Lung (tissue), 12 donors: ENCODE results near the gene MYO18B. TPM values are rescaled to one million over a fixed set of nuclear protein-coding genes. Genes with fewer than 3 reads are reported as not detected.

Experiments used
- ATAC-seq: fragments of 200-7000 bp; cut with Tn5 transposase; one replicate; pipeline ENCODE4 v1.9.1; 2020; ENCODE audit warnings: moderate number of reproducible peaks; ENCODE audit not compliant: insufficient read depth, low FRiP score
- DNase-seq, 3 donors: peaks; one replicate each; pipeline ENCODE4 v3.0.0-alpha.2; 2013 to 2017
- H3K27ac ChIP-seq, 2 donors: one replicate each; pipeline ENCODE4 v1.5.1; 2013; ENCODE audit warnings: mild to moderate bottlenecking in 2 of 2, moderate library complexity in 2 of 2, control low read depth in 1 of 2, inconsistent platforms in 1 of 2, low read depth in 1 of 2, low read length in 1 of 2
- H3K27me3 ChIP-seq, 3 donors: one replicate each; pipeline ENCODE4 v1.5.1; 2013; ENCODE audit warnings: low read length in 2 of 3; ENCODE audit not compliant: control insufficient read depth in 3 of 3, insufficient read depth in 3 of 3
- H3K36me3 ChIP-seq, 4 donors: one replicate each; pipeline ENCODE4 v1.5.1; 2013; ENCODE audit warnings: low read length in 4 of 4, mild to moderate bottlenecking in 1 of 4, moderate library complexity in 1 of 4; ENCODE audit not compliant: control insufficient read depth in 4 of 4, insufficient read depth in 4 of 4
- H3K4me1 ChIP-seq, 5 donors: one replicate each; pipeline ENCODE4 v1.5.1; 2013; ENCODE audit warnings: low read length in 5 of 5, mild to moderate bottlenecking in 2 of 5, moderate library complexity in 1 of 5; ENCODE audit not compliant: control insufficient read depth in 5 of 5, insufficient read depth in 5 of 5
- H3K4me3 ChIP-seq: one replicate; pipeline ENCODE4 v1.5.1; 2013; ENCODE audit warnings: mild to moderate bottlenecking, control low read depth, moderate library complexity
- H3K9ac ChIP-seq, 2 donors: one replicate each; pipeline ENCODE4 v1.5.1; 2013; ENCODE audit warnings: low read length in 2 of 2, control low read depth in 1 of 2; ENCODE audit not compliant: insufficient read depth in 1 of 2
- H3K9me3 ChIP-seq, 4 donors: one replicate each; pipeline ENCODE4 v1.5.1; 2013; ENCODE audit warnings: low read length in 3 of 4, mild to moderate bottlenecking in 1 of 4, moderate library complexity in 1 of 4; ENCODE audit not compliant: control insufficient read depth in 4 of 4, insufficient read depth in 3 of 4
- WGBS, 2 donors: extraction: QIAGEN DNeasy Blood & Tissue Kit; methylation state at CpG; one replicate each; pipeline ENCODE4 v1.1.7; 2013; 5-methylcytosine and 5-hydroxymethylcytosine counted together
- polyA plus RNA-seq, 2 donors: library from polyadenylated mRNA; stranded (reverse); fragments of 200-250 nt; gene quantifications; one replicate each; pipeline ENCODE4 v1.2.1, GENCODE V29; 2013
- total RNA-seq, 2 donors: library from RNA; depleted of rRNA in 1 of 2; stranded (reverse); fragments of >200 nt in 1 of 2; gene quantifications; one replicate each; pipeline ENCODE4 v1.2.1, GENCODE V29; 2014 to 2021
- TF ChIP-seq, protein P1 (sequence below): IDR thresholded peaks from 2 replicates; pipeline ENCODE4 v1.5.1; 2012; ENCODE audit warnings: mild to moderate bottlenecking; ENCODE audit errors: control extremely low read depth, extremely low read depth
- donor health status: control.
- donor health status: control.
- donor health status: Bipolar disorder and iron deficiency.
- donor health status: healthy.
- donor health status: DM: yes; HTN: yes; CAD: no.

The MYO18B gene
- total and polyA plus RNA-seq, 4 donors = 0.02 to 0.71 (median 0.07) TPM

DNA sequence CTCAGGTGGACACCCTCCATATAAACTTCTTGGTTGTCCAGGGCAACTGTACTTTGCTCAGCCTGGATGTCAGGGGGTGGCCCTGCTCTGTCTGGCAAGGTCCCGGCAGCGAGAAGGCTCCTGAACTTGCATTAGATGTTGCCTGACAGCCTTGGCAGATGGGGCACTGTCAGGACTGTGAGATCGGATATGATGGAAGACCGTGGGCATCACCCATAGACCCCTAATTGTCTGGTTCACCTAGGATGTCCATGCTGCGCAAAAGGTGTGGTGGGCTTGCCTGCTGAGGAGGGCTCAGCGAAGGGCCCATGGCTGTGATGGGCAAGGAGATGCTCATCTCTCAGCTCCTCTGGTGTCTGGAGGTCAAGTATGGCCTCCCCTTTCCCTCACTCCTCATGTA lies 62.7 kb downstream of the MYO18B start:
- Histone ChIP-seq H3K9ac (no peak overlapping the region), H3K27ac (no peak overlapping the region), H3K4me3 (no peak overlapping the region), H3K36me3 (peaks cover 0 to 3% (median 0%) of the 10 kb centered on the region in 4 donors), H3K27me3 (no peaks in the 10 kb centered on the region), H3K4me1 (no peaks in the 10 kb centered on the region), H3K9me3 (peaks cover 0 to 10% (median 2%) of the 10 kb centered on the region in 4 donors)
- TF ChIP-seq, protein P1, sequence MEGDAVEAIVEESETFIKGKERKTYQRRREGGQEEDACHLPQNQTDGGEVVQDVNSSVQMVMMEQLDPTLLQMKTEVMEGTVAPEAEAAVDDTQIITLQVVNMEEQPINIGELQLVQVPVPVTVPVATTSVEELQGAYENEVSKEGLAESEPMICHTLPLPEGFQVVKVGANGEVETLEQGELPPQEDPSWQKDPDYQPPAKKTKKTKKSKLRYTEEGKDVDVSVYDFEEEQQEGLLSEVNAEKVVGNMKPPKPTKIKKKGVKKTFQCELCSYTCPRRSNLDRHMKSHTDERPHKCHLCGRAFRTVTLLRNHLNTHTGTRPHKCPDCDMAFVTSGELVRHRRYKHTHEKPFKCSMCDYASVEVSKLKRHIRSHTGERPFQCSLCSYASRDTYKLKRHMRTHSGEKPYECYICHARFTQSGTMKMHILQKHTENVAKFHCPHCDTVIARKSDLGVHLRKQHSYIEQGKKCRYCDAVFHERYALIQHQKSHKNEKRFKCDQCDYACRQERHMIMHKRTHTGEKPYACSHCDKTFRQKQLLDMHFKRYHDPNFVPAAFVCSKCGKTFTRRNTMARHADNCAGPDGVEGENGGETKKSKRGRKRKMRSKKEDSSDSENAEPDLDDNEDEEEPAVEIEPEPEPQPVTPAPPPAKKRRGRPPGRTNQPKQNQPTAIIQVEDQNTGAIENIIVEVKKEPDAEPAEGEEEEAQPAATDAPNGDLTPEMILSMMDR = no peak
- 90% methylated on average over 6 of the region's 6 CpGs for WGBS, 2 donors
- ATAC-seq (no peak), DNase-seq (no peak)

DNA sequence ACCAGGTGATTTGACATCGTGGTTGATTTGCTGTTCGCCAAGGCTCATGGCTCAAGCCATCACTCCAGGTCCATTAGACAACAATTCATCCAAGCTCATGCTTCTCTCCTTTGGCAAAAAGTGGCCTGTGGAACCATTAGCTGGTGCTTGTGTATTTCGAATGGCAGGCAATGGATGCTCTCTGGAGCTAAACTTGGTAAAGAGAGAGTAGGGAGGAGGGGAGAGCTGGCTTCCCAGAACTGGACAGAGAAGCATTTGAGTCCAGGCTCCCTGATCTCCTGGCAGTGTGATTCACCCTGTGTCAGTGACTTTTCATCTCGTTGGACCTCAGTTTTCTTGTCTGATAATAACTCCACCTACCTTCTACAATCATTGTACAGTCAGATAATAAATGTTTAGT lies 64.6 kb downstream of the MYO18B start:
- H3K27me3 ChIP-seq = peaks cover 0 to under 1% (median 0%) of the 10 kb centered on the region in 3 donors
- H3K9me3 ChIP-seq = peaks cover 0 to 10% (median 2%) of the 10 kb centered on the region in 4 donors
- DNase-seq = no peak
- H3K27ac ChIP-seq = no peak overlapping the region
- H3K4me1 ChIP-seq = no peaks in the 10 kb centered on the region
- WGBS, 2 donors = 73 to 80% methylated on average over 4 of the region's 4 CpGs
- H3K9ac ChIP-seq = no peak overlapping the region
- no peak for ATAC-seq
- H3K4me3 ChIP-seq = no peak overlapping the region
- H3K36me3 ChIP-seq = peaks cover 0 to 3% (median 0%) of the 10 kb centered on the region in 4 donors
- TF ChIP-seq, protein P1 = no peak

DNA sequence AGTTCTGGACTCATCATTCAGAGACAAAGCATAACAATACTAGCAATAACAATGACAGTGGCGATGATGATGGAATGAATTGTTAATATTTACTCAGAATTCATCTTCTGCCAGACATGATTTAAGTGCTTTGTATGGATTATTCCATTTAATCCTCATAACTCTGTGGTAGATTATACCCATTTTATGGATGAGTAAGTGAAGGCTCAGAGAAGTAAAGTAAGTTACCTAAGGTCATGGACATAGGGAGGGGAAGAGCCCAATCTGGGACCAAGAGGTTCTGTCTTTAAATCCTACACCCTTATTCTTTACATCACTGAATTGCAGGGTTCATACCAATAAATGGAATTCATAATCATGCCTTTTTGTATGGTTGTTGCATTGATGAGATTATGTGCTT lies 72.7 kb downstream of the MYO18B start:
- DNase-seq (no peak), ATAC-seq (no peak)
- Histone ChIP-seq H3K27me3 (peaks cover 0 to 5% (median 4%) of the 10 kb centered on the region in 3 donors), H3K4me3 (no peak overlapping the region), H3K9ac (no peak overlapping the region), H3K27ac (no peak overlapping the region), H3K9me3 (peaks cover 0 to 2% (median 0%) of the 10 kb centered on the region in 4 donors), H3K4me1 (no peaks in the 10 kb centered on the region), H3K36me3 (peaks cover 0 to 12% (median 0%) of the 10 kb centered on the region in 4 donors)
- TF ChIP-seq, protein P1 = no peak
- WGBS, 2 donors = 86 to 90% methylated on average over 1 of the region's 1 CpG

DNA sequence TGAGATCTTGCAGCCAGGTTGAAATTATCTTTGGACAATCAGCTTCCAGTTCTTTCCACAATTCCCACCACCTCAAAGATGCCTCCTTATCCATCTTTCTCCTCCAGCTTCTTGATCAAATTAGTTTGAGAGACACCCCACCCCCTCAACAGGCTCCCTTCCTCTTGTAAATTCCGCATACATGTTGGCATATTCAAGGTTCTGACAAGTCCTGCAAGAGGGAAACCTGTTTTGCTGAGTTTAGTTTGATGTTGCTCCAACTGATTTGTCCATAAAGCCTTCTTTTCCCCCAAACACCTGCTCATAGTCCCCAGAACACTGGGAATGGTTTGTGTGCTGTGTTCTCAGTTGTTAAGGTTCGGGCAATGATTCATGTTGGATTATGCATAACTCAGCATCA lies 73.6 kb downstream of the MYO18B start:
- Histone ChIP-seq H3K27me3 (peaks cover 0 to 5% (median 4%) of the 10 kb centered on the region in 3 donors), H3K4me3 (no peak overlapping the region), H3K27ac (no peak overlapping the region), H3K9me3 (peaks cover 0 to 2% (median 0%) of the 10 kb centered on the region in 4 donors), H3K36me3 (peaks cover 0 to 15% (median 0%) of the 10 kb centered on the region in 4 donors), H3K9ac (no peak overlapping the region), H3K4me1 (no peaks in the 10 kb centered on the region)
- TF ChIP-seq, protein P1 = no peak
- 80 to 89% methylated on average over 2 of the region's 2 CpGs for WGBS, 2 donors
- ATAC-seq = no peak
- no peak for DNase-seq
